H7 (cell line): ENCODE measurements around the gene TGFA. TPM values are rescaled to one million over a fixed set of nuclear protein-coding genes. Genes with fewer than 3 reads are reported as not detected.
A peak's percentile ranks its signal among the peaks of the same experiment; 100 is the strongest.

Source experiments
- DNase-seq: peaks from one replicate; pipeline ENCODE4 v3.0.0; 2012
- H3K27me3 ChIP-seq: 2 replicates; pipeline ENCODE4 v1.6.0; 2011; ENCODE audit warnings: mild to moderate bottlenecking, low read length; ENCODE audit not compliant: control insufficient read depth, insufficient read depth
- H3K36me3 ChIP-seq: replicated peaks from 2 replicates; pipeline ENCODE4 v1.5.1; 2011; ENCODE audit warnings: low read length; ENCODE audit not compliant: control insufficient read depth, insufficient read depth
- H3K4me3 ChIP-seq: 2 replicates; pipeline ENCODE4 v1.5.1; 2011; ENCODE audit warnings: low read depth, mild to moderate bottlenecking, control low read depth, low read length, moderate library complexity; ENCODE audit not compliant: insufficient read depth
- total RNA-seq: library from RNA; depleted of rRNA; stranded (reverse); fragments of >200 nt; shearing (Covaris generic); gene quantifications from 2 replicates; pipeline ENCODE4 v1.2.3, GENCODE V29; 2014

The TGFA gene
- total RNA-seq, 1 experiment from 2014 or later = 0.87 TPM

DNA sequence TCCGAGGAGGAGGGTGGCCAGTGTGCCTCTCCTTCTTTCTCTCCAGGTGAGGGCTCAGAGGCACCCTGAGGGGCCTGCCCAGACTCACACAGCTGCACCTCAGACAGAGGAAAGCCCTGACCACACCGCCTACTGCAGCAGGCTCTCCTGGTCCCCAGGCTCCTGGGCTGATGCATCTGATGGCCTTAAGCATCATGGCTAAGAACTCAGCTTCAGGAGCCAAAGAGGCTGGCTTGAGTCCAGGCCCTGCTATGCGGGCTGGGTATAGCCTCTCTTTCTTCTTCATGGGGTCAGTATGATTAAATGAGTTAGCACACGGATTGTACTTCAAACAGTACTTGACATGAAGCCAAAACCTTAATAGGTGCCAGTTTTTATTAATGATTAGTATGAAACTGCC, 89.6 kb downstream of the TGFA start:
- no peak overlapping the region for H3K4me3 ChIP-seq
- H3K36me3 ChIP-seq = no peaks in the 10 kb centered on the region
- DNase-seq = no peak

DNA sequence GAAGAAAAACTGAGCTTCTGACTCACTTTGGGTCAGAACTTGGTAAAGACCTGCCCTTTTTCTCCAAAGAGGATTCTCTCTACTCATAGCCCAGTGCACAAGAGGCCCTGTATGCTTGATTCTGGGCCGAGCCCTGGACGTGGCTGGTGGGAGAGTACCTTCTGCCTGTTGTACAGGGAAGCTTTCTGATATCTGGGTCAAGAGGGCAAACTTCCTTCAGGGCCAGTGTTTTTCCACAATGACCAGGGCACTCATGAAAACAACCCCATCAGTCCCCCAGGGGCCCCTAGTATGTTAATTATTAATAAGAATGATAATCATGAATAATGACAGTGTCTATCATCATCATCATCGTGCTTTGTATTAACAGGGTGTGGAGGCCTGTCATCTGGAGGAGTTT, 90.0 kb downstream of the TGFA start:
- no peaks in the 10 kb centered on the region for H3K36me3 ChIP-seq
- no peaks in the 10 kb centered on the region for H3K27me3 ChIP-seq
- no peak overlapping the region for H3K4me3 ChIP-seq
- DNase-seq = no peak

More for the DNA sequence above, 89.6 kb downstream of the TGFA start:
- no peaks in the 10 kb centered on the region for H3K27me3 ChIP-seq

DNA sequence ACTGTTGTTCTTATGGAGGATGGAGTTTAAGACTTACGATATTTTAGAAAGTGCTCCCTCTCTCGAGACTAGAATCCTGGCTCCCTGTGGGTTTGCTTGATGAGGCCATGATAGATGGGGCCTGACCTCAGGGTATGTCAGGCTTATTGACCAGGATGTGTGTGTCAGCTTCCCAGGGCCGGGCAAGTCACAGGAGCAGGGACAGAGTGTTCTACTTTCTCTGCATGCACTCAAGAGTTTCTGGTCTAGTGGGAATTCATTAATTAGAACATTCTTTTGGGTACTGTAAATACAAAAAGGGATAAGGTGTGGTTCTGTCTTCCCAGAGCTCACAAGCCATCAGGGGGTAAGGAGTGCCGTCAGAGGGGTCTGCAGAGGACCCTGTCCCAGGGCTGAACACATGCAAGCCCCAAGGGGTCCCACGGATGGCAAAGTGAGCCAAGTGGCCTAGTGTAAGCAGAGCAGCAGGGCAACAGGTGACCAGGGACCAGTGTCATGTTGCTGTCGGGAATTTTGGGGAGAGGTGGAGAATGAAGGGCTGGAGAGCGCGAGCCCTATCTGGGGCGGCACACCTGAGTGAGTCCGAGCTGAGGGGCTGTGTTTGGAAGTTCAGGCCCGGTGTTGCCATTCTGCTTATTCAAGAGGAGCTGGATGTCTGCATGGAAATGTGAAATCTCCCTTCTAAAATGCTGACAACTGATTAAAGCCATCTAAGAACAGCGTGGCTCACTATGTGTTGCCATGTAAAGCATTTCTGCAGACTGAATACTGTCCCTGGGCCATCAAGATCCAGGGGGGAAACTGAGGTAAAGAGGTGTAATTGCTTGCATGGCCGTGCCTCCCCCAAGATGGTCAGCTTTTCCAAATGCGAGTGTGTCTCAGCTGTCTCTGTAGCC, 91.4 kb downstream of the TGFA start:
- Histone ChIP-seq H3K4me3 (no peak overlapping the region), H3K36me3 (no peaks in the 10 kb centered on the region), H3K27me3 (no peaks in the 10 kb centered on the region)
- DNase-seq = no peak

DNA sequence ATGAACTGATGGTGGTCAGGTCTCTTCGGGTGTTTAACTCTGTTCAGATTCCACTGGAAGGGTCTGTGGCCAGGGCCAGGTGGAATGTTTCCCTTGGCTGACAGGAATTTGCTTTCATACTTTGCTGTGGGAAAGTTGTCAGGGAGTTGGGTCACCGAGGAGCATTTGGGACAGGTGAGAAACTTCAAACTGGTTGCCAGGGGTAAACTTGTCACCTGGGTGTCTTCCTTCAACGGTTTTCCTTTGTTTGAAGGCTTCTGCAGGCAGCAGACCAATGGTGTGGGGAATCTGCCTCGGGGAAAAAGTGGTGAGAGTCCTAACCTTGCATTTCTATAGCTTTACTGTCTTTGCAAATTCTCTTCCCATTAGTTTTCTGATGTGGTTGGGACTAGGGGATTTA, 92.2 kb downstream of the TGFA start:
- Histone ChIP-seq H3K27me3 (no peaks in the 10 kb centered on the region), H3K4me3 (no peak overlapping the region), H3K36me3 (no peaks in the 10 kb centered on the region)
- no peak for DNase-seq

DNA sequence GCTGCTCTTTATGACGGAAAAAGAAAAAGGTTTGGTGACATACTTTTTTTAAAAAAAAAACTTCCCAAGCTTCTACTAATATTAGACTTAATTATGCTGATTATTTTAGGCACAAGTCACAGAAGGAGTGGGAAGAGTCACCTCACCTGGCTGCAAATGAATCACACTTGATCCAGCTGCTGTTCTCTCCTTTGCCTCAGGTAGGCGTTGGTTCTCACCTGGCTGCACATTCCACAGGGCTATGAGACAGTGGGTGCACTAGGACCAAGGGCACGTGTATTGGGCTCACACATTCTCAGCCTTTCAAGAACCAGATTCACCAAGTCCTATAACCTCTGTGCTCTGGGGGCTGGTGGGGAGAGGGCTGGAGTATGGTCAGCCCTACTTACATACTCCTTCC, 93.3 kb downstream of the TGFA start:
- Histone ChIP-seq H3K36me3 (no peaks in the 10 kb centered on the region), H3K27me3 (no peaks in the 10 kb centered on the region), H3K4me3 (no peak overlapping the region)
- DNase-seq = peak; percentile 64

DNA sequence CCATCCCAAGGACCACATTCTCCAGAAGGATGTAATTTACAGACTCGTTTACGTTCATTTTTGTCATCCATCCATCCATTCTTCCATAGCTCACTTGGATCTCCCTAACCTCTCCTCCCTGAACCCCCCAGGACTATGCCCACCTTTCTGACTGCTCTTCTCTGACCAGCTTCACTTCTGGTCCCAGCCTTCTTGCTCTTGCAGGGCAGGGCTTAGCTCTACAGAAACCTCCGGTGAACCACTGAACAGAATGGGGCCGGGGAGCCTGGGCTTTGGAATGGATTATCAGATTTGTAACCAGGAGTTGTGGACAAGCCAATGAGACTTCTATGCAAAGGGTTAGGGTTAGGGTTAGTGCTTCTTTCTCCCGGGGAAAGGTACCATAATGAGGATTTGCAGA, 95.0 kb downstream of the TGFA start:
- no peaks in the 10 kb centered on the region for H3K27me3 ChIP-seq
- H3K36me3 ChIP-seq = no peaks in the 10 kb centered on the region
- H3K4me3 ChIP-seq = no peak overlapping the region
- no peak for DNase-seq

DNA sequence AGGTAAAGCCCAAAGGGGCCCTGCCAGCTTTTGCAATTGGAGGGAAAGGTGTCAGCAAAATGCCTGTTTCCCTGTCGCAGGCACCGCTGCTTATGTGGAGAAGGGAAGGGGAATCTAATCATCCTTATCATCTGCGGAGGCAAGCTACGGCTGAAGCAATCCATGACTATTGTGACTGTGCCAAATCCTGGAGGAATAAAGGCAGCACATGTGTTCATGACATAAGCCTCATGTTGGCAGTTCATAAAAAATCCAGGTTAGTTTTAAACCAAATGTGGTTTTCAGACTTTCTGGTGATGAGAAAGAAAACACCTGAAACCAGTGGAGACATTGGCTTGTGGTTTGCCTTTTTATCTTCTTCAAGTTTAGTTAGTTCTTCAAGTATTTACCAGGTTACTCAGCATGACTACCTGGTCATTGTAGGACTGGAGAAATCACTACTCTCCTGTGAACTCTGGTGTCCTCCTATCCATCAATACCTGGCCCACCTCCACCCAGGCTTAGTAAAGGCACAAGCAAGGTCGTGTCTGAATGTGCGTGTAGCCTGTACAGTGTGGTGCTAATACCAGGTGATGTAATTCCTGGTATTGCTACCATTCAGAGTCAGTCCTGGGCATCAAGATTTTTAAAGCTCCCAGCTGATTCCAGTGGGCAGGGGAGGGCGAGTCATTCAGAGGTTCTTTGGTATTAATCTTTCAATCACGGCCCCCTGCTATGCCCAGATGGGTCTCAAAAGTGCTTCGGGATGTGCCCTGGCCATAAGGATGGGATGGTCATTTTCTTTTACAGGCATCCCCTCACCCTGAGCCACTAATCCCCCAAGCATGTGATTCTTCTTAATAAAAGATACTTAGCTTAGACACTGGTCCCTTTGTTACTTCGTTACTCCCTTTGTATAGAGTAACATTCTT, 96.8 kb downstream of the TGFA start:
- Histone ChIP-seq H3K36me3 (no peaks in the 10 kb centered on the region), H3K27me3 (no peaks in the 10 kb centered on the region), H3K4me3 (no peak overlapping the region)
- DNase-seq = no peak

DNA sequence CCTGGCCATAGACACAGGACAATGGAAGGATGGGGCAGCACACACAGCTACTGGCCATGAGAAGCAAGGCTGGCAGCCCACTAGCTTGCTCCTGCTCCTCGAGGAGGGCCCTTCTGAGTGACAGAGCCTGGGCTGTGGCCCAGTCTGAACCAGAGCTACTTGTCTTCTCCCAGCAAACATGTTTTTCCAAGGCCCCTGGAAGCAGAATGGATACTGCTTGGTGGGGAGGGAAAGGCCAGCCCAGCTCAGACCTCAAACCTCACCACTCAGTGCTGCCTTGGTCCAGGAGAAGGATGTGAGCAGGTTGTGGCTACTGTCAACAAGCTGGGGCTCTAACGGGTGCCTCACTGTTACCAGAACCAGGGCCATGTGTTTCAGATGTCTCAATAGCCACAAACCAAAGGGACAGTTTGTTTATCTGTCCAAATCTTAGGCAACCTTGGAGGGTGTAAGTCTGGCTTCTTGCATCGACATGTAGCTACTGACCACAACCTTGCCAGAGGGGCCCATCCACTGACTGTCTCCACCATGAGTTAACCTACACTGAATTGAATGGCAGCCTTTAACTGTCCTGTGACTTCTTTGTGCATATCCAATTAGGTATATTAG, 98.6 kb downstream of the TGFA start:
- Histone ChIP-seq H3K27me3 (no peaks in the 10 kb centered on the region), H3K4me3 (no peak overlapping the region), H3K36me3 (no peaks in the 10 kb centered on the region)
- no peak for DNase-seq

DNA sequence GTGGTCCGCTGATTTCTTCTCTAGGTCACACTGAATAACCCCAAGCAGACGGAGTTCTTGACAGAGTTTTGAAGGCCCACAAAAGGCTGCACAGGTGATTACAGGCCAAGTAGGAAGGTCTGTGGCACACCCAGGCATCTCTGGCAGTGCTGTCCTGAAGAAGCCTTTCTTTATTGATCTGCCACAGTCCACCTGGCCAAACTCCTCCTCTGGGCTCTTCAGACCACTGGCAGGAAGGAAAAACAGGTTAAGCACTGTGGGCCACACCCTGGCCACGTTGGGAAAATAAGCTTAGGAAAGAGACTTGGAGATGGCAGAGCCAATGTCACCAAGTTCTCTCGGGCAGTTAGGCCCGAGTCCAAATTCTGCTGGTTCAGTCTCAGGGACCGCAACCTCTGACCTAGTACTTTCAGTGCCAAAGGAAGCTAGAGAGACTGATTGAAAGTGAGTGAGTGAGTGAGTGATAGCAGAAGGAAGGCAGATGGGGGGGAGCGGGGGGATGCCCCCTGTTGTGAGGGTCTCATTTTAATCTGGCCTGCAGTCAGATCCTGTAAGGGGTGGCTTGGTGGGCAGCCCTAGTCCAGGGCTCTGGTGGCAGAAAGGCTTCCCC, 102.9 kb downstream of the TGFA start:
- Histone ChIP-seq H3K36me3 (no peaks in the 10 kb centered on the region), H3K27me3 (peaks cover 2% of the 10 kb centered on the region), H3K4me3 (no peak overlapping the region)
- DNase-seq = no peak

DNA sequence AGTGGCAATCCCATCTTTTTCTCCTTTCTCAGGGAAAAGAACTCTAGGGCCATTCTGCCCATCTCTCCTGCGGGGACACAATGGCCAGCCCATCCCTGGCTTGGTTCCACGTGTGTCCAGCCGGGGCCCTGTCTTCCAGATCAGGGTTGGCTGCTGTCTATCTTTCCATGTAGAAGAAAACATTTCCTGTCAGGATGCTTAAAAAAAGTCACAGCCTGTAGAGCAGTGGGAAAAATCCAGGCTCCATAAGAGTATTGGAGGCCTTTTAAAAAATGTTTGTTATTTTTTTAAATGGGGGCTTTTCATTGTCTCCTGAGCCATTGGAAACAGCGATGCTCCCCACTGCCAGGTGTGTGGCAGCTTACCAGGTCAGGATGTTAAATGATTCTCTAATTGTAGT, 105.6 kb downstream of the TGFA start:
- Histone ChIP-seq H3K4me3 (no peak overlapping the region), H3K27me3 (peaks cover 10% of the 10 kb centered on the region), H3K36me3 (no peaks in the 10 kb centered on the region)
- DNase-seq = no peak

DNA sequence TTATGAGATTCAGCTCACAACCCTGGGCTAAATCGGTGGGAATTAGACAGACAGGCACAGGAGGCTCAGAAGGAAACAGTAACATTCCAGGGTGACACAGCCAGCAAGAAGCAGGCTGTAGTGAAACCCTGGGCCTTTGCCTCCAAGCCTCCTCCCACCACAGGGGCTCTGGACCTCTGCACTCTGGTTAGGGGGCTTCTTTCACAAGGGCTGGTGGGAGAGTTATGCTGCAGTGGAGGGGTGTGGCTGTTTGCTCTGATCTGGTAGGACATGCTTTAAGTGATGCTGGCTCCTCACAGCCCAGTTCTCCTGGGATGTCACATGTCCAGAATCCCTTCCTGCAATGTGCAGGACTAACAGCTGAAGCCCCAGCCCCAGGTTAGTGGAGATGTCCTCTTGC, 109.9 kb downstream of the TGFA start:
- no peak for DNase-seq
- no peaks in the 10 kb centered on the region for H3K36me3 ChIP-seq
- H3K4me3 ChIP-seq = no peak overlapping the region
- H3K27me3 ChIP-seq = peaks cover 29% of the 10 kb centered on the region

DNA sequence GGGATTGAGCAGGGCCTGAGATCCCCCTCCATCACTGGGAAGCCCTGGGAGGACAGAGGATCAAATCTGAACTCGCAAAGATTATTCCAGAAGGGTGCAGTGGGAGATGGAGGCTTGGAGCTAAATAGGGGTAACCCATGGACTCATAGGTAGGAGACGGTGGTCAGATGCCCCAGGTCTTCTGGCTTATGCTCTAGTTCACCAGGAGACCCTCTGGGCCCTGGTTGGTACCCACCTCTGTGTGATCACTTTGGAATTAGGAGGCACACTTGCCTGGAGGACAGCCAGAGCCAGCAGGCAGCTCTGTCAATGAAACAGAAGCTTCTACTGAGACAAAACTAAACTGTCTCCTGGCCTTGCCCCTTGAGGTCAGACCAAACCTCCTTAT, 110.6 kb downstream of the TGFA start:
- no peak for DNase-seq

DNA sequence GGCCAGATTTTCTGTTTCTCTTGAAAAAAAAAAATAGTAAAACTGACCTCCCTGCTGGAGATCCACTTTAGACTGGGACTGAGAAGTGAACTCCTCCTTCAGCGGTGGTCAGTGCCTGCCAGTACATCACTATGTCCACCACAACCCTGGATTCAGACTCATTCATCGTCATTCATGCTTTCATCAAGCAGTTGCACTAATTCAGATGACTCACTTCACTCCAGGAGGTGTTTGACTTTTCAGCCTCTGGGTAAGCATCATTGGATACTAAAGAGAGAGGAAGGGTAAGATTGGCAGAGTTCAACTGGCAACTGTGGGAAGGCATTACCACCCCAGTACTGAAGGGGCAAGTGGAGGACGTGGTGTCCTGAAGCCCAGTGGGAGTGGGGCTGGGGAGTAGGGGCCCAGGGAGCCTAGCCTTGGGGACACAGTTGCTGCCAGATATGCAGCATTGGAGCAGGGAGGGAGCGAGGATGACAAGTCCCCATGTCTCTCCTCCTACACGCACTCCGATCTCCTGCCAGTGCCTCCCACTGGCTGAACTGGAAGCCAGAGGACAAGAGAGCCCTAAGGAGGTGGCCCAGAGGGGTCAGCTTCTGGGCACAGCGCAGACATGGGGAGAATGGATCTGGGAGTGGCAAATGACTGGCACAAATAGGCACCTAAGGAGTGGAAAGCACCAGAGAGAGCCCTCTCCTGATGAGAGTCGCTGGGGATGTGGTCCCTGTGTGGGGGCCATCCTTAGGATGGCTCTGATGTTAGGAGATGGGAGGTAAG, 111.1 kb downstream of the TGFA start:
- no peak overlapping the region for H3K4me3 ChIP-seq
- no peak for DNase-seq
- H3K27me3 ChIP-seq = peaks cover 30% of the 10 kb centered on the region

More for the DNA sequence above, 110.6 kb downstream of the TGFA start:
- Histone ChIP-seq H3K27me3 (peaks cover 30% of the 10 kb centered on the region), H3K36me3 (no peaks in the 10 kb centered on the region), H3K4me3 (no peak overlapping the region)

DNA sequence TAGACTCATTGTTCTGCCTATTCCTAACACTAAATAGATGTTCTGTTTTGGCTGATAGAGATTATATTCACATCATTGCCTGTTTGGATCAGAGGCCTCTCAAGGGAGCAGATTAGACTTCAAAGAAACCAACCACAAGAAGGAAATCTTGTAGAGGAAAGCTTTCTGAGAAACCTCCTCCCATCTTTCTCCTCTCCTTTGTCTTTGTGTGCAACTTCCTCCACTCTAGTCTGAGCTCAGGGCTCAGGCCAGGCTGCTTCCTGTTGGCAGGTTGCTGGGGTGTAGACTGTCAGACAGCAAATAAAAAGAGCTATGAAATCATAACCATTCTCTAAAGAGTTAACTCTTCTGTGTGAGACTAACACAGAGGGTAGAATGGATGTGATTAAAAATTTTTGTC, 113.0 kb downstream of the TGFA start:
- no peak for DNase-seq
- Histone ChIP-seq H3K36me3 (no peaks in the 10 kb centered on the region), H3K27me3 (peaks cover 43% of the 10 kb centered on the region), H3K4me3 (no peak overlapping the region)

More for the DNA sequence above, 111.1 kb downstream of the TGFA start:
- H3K36me3 ChIP-seq = no peaks in the 10 kb centered on the region
